GM18505 (cell line): ENCODE measurements around the gene TMEM108.

Experiments used
- ATAC-seq: cut with Tn5 transposase; IDR thresholded peaks from one replicate; pipeline ENCODE4 v1.9.1; 2021; ENCODE audit not compliant: unreplicated experiment
- POLR2A ChIP-seq: IDR thresholded peaks from 4 replicates; pipeline ENCODE4 v1.6.1; 2011; ENCODE audit warnings: borderline replicate concordance; ENCODE audit not compliant: insufficient read depth, insufficient read length; ENCODE audit errors: extremely low read depth

Gene TMEM108

DNA sequence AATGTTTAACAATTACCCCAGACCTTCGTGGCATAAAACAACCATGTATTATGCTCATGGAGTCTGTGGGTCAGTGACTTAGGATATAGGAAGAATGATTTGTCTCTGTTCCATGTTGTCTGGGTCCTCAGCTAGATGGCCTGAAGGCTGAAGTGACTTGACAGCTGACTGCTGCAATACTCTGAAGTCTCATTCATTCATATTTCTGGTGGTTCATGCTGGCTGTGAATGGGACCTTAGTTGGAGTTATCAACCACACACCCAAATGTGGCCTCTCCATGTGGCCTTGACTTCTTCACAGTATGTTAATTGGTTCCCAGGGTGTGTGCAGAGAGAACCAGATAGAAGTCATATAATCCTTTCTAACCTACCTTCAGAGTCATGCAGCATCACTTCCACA, 216.5 kb downstream of the TMEM108 start:
- ATAC-seq, result no peak
- TF ChIP-seq POLR2A, result no peak

DNA sequence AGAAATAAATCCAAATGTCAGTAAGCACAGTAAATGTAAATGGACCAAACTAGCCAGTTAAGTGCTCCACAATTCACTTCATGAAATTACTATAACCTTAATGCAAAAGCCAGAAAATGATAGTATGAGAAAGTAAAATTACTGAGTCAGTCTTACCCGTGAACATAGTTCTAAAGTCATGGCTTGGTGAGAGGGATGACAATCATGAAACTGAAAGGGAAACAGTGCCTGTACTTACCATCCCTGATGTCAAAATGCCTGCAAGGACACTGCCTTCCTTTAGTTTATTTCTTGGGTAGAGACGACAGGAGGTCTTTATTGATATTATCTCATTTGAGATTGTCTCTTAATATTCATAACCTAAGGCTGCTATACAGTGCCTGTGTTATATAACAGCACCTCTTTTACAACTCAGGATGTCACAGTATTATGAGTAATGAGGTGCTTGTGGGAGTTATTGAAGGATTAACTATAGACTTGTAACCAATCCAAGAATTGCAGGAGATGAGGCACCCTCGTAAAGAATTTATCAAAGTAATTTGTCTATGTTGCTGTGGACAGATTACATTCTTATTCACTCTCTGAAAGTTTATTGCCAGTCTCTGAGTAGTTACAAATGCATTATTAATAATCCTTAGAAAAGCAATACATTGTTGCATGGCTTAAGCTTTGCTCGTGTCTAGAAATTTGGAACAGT, 218.7 kb downstream of the TMEM108 start:
- no peak for TF ChIP-seq POLR2A
- ATAC-seq, result no peak

DNA sequence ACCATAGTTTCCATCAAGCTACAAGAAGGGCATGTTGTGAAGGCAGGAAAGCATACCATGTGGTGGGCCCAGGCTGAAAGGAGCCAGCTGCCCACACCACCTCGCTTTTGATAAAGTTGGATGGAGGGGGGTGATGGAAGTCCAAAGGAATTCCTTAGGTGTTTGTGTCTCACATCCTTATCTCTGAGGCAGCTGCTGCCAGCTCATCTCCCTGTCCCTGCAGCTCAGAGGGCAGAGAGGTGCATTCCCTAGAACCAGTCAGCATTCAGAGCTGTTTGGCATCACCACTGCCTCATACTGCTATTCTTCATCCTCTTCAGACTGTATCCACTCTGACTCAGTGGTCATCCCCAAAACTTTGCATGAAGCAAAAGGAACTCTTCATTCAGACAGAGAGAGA, 220.2 kb downstream of the TMEM108 start:
- TF ChIP-seq POLR2A, result no peak
- no peak for ATAC-seq

DNA sequence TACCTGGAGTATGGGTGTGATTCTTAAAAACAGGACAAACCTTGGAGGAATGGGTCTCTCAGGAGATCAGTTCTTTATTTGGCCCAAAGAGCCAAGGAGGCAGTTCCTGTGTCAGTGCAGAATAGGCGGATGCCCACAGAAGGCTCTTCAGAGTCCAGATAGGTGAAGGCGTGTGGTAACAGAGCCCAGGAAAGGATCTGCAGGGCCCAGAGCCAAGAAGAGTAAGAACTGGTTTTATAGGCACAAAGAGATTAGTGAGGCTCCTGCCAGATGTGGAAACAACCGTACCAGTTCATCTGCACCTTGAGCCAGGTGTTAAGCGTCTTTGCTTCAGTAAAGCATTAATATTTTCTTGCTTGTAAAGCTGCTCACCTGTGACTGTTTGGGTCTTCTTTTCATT, 221.6 kb downstream of the TMEM108 start:
- ATAC-seq, result no peak

DNA sequence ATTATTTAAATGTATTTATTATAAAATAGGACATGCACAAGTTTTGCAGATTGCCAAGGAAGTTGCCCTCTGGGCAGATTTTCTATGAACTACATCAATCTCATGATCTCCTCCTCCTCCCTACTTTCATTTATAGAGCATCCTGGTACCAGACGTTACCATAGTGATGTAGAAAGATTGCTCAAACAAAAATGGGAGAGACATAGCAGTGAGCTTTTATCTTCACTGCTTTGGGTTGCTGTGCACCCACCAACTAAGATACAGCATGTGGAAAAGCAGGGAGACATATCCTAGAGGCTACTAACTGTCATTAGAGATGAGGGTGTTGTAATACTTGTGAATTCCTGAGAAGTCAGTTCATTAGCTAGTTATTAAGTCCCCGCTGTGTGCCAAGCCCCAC, 224.1 kb downstream of the TMEM108 start:
- no peak for ATAC-seq
- TF ChIP-seq POLR2A, result no peak

More for the DNA sequence above, 221.6 kb downstream of the TMEM108 start:
- TF ChIP-seq POLR2A, result no peak

DNA sequence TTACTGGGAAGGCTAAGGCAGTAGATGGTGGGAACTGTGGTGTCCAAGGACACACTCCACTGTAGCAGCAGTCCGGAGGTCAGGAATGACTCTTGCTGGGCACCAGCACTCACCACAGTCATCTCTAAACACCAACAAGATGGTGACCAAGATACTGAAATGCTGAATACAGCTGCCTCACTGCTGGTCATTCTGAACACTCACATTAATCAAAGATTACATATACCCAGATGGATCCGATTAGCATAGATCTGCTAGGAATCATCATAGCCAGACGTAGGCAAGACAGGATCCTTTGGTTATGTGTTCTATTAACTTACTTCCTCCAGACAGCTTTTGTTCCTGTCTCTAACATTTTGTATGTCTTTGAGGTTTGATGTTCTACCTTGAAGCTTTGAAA, 226.7 kb downstream of the TMEM108 start:
- TF ChIP-seq POLR2A, result no peak
- ATAC-seq, result no peak

DNA sequence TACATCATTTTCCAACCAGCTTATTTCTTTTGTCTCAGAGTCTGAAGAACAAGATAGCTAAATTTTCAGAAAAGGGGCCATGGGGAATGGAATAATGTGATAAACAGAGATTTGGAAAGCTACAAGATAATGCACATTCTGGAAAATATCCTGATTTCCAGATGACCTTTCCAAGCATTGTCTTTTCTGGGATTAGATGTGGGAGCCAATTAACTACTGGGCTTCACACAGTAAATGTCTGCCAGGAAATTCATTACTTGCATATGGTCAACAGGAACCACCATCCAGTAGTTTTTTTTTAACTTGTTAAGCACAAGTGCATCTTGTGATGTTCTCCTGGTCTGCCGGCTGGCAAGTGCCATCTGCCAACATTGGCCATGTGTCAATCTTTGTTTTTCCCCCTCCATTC, 230.5 kb downstream of the TMEM108 start:
- no peak for TF ChIP-seq POLR2A
- ATAC-seq, result no peak

DNA sequence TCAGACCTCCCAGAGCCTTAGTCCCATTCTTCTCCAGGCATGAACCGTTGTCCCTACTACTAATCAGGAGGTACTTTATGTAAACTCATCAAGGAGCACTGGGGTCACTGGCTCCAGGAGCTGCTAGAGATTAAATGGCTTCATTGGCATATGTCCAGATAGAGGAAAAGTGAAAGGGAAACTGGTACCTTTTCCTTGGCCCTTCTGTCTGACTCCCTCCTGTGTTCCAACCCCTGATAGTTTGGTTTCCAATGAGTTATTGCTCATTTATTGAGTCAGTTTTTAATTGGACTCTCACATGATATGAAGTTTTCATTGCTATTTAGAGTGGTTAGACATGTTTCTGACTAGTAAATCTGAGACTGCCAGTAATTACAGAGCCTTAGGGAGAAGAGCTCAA, 231.2 kb downstream of the TMEM108 start:
- TF ChIP-seq POLR2A, result no peak
- no peak for ATAC-seq

DNA sequence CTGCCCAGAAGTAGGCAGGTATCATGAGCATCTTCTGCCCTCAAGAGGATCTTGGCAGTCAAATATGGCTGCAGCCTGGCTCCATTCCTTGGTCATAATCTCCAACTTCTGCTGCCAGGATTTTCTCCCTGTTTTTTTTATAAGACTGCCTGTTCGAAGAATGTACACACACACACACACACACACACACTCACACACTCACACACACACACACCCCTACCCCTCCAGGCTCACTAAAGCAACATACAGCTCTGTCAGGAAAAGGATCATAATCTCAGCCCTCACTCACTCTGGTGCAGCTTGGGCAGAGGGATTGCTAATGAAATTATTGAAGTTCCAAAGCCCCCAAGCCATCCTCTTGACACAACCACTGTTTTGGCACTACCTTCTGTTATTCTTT, 232.4 kb downstream of the TMEM108 start:
- no peak for ATAC-seq
- no peak for TF ChIP-seq POLR2A

DNA sequence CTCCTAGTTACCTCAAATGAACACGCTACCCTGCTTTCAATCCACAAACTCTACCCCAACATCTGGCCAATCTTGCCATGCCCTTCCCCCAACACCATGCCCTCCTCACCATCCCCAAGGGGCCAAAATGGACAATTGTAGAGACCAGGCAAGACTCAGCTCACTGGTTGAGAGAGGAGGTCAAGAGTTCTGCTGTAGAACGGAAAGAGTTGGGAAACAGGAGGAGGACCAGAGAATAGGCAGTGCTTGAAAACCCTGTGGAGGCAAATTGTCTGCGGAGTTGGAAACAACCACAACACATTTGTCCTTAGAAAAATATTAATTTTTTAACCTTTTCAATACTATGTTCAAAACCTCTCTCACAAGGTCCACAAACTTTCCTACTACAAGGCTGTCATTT, 232.9 kb downstream of the TMEM108 start:
- TF ChIP-seq POLR2A, result no peak
- no peak for ATAC-seq

DNA sequence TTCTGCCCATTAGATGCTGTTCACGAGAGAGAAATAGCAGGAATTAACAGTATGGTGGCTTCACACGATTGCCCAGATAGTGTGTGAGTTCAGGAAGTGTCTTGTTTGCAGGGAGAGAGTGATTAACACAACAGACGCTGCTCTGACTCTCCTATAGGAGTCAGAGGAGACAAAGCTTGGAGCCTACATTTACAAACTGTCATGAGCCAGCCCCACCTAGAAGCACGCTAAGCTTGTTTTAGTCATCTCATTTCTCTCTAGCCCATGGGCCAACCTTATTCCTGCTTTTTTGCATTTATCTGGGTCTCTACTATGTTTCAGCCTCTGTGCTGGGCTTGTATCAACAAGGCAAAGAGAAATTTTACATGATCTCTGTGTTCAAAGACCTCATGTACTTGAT, 233.3 kb downstream of the TMEM108 start:
- ATAC-seq, result no peak

DNA sequence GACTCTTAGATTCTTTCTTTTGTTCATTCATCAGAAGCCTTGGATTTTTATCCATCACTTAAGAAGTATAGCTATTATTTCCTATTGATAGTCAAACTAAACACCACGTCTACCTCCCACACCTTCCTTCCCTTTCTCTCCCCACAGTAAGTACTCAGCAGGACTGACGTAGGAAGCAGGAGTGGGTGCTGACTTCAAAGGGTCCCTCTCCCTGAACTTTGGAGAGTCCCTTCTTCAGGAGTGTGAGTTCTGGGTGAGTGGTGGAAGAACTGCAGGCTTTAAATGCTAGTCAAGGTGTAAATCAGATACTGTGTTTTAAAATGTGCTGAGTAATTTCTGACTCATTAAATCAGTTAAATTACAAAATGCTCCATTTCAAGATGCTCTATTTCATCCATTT, 235.2 kb downstream of the TMEM108 start:
- ATAC-seq, result no peak
- no peak for TF ChIP-seq POLR2A

More for the DNA sequence above, 233.3 kb downstream of the TMEM108 start:
- TF ChIP-seq POLR2A, result no peak

DNA sequence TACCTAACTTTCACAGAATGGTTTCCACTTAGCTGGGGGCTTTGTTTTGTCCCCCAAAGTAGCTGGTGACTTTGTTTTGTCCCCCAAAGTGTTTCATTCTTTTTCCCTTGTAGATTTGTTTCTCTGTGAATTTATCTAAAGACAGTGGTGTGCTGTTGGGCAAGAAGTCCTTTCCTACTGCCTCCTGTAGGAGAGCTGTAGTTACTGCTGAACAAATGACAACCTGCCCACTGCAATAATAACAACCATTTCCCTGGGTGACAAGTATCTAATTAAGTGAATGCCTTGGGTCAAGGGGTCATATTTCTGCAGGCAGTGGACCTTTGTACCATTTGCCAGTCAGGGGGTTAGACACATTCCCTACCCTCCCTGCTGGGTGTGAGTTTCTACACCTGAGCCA, 236.3 kb downstream of the TMEM108 start:
- no peak for ATAC-seq
- no peak for TF ChIP-seq POLR2A

DNA sequence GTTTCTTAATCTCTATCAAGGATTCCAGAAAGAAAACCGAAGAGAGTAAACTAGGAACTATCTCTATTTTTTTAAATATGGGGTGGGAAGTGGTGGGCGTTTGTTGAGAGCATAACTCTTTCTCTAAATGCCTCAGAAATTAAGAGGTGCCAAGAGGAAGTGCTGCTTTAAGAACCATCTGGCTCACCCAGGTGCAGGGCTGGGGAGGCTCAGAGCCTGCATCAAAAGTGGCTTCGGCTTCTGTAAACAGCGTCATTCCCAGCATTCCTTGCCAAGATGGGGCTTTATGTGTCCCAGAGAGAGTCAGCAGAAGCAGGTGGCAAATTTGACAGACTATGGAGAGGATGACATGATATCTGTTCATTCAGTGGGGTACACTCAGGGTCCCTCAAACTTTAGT, 238.4 kb downstream of the TMEM108 start:
- no peak for ATAC-seq
- no peak for TF ChIP-seq POLR2A

DNA sequence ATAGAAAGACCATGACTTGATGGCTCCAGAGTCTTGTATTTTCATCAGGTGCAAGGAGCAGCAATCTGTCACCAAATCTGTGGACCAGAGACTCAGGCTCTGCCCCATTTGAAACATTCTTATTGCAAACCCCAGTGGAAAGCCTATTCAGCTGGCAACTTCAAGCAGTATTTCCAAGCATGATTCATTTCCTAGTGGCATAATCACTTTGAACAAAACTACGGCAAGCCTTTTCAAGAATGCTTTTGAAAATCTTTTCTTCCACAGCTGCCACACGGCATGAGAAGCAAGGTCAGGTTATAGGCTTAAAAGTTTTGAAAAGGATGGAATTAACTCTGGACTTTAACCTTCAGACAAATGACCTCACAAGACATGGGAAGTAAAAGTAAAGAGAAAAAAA, 239.6 kb downstream of the TMEM108 start:
- TF ChIP-seq POLR2A, result no peak
- no peak for ATAC-seq
